Neutrophil (primary cell): Measurements from ENCODE around the gene SLIT3.

Experiments
- H3K27ac ChIP-seq: fragments of 200-600 bp; sonication (generic); 2 replicates; pipeline ENCODE4 v1.5.1; 2016; ENCODE audit warnings: mild to moderate bottlenecking, moderate library complexity
- H3K27me3 ChIP-seq: fragments of 200-600 bp; sonication (generic); 2 replicates; pipeline ENCODE4 v1.6.0; 2016; ENCODE audit warnings: mild to moderate bottlenecking
- H3K36me3 ChIP-seq: fragments of 200-600 bp; sonication (generic); 2 replicates; pipeline ENCODE4 v1.5.1; 2017
- H3K4me1 ChIP-seq, 2 experiments: fragments of 200-600 bp in 1 of 2; sonication (generic) in 1 of 2; 1 replicate in 1 of 2; 2 replicates in 1 of 2; pipeline versions ENCODE4 v1.5.1 to v1.6.1; 2013 to 2016; ENCODE audit warnings: low read depth in 1 of 2, low read length in 1 of 2, mild to moderate bottlenecking in 1 of 2, moderate library complexity in 1 of 2; ENCODE audit not compliant: control insufficient read depth in 1 of 2, insufficient read depth in 1 of 2
- H3K4me3 ChIP-seq, 2 experiments: fragments of 200-600 bp in 1 of 2; sonication (generic) in 1 of 2; 1 replicate in 1 of 2; 2 replicates in 1 of 2; pipeline ENCODE4 v1.5.1; 2013 to 2016; ENCODE audit warnings: low read depth in 1 of 2, low read length in 1 of 2, mild to moderate bottlenecking in 1 of 2, moderate library complexity in 1 of 2
- H3K9me3 ChIP-seq: fragments of 200-600 bp; sonication (generic); 2 replicates; pipeline ENCODE4 v1.5.1; 2016
- TF ChIP-seq, protein P1 (sequence below): fragments of 200-600 bp; sonication (generic); IDR thresholded peaks from 2 replicates; pipeline ENCODE4 v1.5.1; 2016; ENCODE audit warnings: antibody characterized with exemption

SLIT3 gene

DNA sequence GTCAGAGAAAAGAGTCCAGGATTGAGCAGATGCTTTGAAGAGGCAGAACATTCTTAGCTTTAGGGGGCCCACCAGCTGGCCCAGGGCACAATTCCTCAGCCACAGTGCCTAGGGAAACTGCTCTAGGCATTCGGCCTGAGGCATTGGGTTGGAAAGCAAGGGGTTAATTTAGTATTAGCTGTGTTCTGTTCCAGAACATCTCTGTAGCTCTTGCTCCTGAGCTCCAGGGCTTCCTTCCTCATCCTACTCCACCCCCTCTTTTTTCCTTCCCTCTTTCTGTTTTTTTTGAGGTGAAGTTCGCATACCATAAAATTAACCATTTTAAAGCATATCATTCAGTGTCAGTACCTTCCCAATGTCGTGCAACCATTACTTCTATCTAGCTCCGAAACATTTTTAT lies 647.3 kb downstream of the SLIT3 start:
- Histone ChIP-seq H3K4me1 (no peaks in the 10 kb centered on the region), H3K4me3 (no peak overlapping the region), H3K27me3 (no peaks in the 10 kb centered on the region), H3K9me3 (no peaks in the 10 kb centered on the region), H3K27ac (no peak overlapping the region), H3K36me3 (no peaks in the 10 kb centered on the region)
- TF ChIP-seq, protein P1, sequence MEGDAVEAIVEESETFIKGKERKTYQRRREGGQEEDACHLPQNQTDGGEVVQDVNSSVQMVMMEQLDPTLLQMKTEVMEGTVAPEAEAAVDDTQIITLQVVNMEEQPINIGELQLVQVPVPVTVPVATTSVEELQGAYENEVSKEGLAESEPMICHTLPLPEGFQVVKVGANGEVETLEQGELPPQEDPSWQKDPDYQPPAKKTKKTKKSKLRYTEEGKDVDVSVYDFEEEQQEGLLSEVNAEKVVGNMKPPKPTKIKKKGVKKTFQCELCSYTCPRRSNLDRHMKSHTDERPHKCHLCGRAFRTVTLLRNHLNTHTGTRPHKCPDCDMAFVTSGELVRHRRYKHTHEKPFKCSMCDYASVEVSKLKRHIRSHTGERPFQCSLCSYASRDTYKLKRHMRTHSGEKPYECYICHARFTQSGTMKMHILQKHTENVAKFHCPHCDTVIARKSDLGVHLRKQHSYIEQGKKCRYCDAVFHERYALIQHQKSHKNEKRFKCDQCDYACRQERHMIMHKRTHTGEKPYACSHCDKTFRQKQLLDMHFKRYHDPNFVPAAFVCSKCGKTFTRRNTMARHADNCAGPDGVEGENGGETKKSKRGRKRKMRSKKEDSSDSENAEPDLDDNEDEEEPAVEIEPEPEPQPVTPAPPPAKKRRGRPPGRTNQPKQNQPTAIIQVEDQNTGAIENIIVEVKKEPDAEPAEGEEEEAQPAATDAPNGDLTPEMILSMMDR = no peak

- no peak overlapping the region for H3K4me3 ChIP-seq
- no peak overlapping the region for H3K27ac ChIP-seq
- H3K36me3 ChIP-seq = no peaks in the 10 kb centered on the region
- TF ChIP-seq, protein P1 = no peak
- no peaks in the 10 kb centered on the region for H3K27me3 ChIP-seq
- no peaks in the 10 kb centered on the region for H3K9me3 ChIP-seq
- no peaks in the 10 kb centered on the region for H3K4me1 ChIP-seq
Measured at GRCh38 chr5:168651648-168652047, 649.3 kb downstream of the SLIT3 start.

- no peaks in the 10 kb centered on the region for H3K27me3 ChIP-seq
- H3K27ac ChIP-seq = no peak overlapping the region
- TF ChIP-seq, protein P1 = no peak
- H3K9me3 ChIP-seq = no peaks in the 10 kb centered on the region
- no peaks in the 10 kb centered on the region for H3K4me1 ChIP-seq
- H3K36me3 ChIP-seq = no peaks in the 10 kb centered on the region
- H3K4me3 ChIP-seq = no peak overlapping the region
Measured at GRCh38 chr5:168649306-168649705, 651.6 kb downstream of the SLIT3 start.

DNA sequence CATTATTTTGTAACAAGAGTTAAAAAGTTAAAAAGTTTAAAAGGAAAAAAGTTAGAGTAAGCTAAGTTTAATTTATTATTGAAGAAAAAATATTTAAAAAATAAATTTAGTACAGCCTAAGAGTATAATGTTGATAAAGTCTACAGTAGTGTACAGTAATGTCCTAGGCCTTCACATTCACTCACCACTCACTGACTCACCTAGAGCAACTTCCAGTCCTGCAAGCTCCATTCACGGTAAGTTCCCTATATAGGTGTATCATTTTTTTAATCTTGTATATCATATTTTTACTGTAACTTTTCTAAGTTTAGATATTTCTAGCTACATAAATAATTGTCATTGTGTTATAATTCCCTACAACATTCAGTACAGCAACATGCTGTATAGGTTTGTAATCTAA lies 652.4 kb downstream of the SLIT3 start:
- no peak overlapping the region for H3K27ac ChIP-seq
- no peaks in the 10 kb centered on the region for H3K27me3 ChIP-seq
- H3K4me1 ChIP-seq = no peaks in the 10 kb centered on the region
- H3K36me3 ChIP-seq = no peaks in the 10 kb centered on the region
- TF ChIP-seq, protein P1 = no peak
- H3K4me3 ChIP-seq = no peak overlapping the region
- no peaks in the 10 kb centered on the region for H3K9me3 ChIP-seq

DNA sequence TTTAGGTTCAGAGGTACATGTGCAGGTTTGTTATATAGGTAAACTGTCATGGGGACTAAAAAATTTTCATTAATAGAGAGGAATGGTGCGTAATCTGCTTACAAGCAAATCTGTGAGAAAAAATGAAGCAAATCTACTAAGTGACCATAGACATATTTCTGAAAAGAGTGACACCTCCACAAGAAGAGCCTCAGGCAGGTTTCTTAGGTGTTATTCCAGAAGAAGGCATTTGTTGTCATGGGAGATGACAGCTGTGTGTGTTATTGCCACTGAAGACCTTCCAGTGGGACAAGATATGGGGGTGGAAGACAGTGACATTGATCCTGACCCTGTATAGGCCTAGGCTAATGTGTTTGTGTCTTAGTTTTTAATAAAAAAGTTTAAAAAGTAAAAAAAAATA lies 652.9 kb downstream of the SLIT3 start:
- Histone ChIP-seq H3K27ac (no peak overlapping the region), H3K27me3 (no peaks in the 10 kb centered on the region), H3K4me3 (no peak overlapping the region), H3K4me1 (no peaks in the 10 kb centered on the region), H3K36me3 (no peaks in the 10 kb centered on the region), H3K9me3 (no peaks in the 10 kb centered on the region)
- TF ChIP-seq, protein P1 = no peak

GRCh38 chr5:168647083-168647482 lies 653.9 kb downstream of the SLIT3 start:
- H3K36me3 ChIP-seq = no peaks in the 10 kb centered on the region
- H3K9me3 ChIP-seq = no peaks in the 10 kb centered on the region
- no peaks in the 10 kb centered on the region for H3K4me1 ChIP-seq
- no peaks in the 10 kb centered on the region for H3K27me3 ChIP-seq
- no peak overlapping the region for H3K27ac ChIP-seq
- H3K4me3 ChIP-seq = no peak overlapping the region
- TF ChIP-seq, protein P1 = no peak
